ENCODE data around the gene ABCC9.

DNA sequence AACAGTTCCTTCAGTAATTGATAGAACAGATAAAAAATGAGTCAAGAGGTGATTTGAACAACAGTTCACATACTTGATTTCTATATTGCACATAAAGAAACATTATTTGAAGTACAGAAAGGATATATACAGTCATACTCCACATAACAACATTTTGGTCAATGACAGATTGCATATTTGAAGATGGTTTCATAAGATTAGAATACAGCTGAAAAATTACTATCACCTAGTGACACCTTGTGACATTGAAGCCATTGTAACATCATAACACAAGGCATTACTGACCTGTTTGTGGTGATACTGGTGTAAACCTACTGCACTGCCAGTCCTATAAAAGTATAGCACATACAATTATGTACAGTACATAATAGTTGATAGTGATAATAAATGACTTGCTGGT is 43.1 kb upstream of the ABCC9 start:
- TF ChIP-seq NFIC (IDR thresholded peaks at IDR 0.05) = no peak
- TF ChIP-seq TEAD4 (IDR thresholded peaks at IDR 0.05) = no peak
- TF ChIP-seq, protein P1, sequence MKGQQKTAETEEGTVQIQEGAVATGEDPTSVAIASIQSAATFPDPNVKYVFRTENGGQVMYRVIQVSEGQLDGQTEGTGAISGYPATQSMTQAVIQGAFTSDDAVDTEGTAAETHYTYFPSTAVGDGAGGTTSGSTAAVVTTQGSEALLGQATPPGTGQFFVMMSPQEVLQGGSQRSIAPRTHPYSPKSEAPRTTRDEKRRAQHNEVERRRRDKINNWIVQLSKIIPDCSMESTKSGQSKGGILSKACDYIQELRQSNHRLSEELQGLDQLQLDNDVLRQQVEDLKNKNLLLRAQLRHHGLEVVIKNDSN (IDR thresholded peaks at IDR 0.05) = no peak
- TF ChIP-seq ZBTB7A (IDR thresholded peaks at IDR 0.05; ENCODE audit: low read depth) = no peak

Measured in Ishikawa (cell line).